T follicular helper cell (primary cell): ENCODE measurements around the gene NOL4L.
"Not testable (repeated sequence)": the region's sequence is repeated elsewhere in the genome, so short reads cannot be mapped to it uniquely, and the experiment has no call there.

ENCODE experiments used
- DNase-seq: peaks from one replicate; pipeline ENCODE4 v3.0.0-alpha.2; 2020; ENCODE audit warnings: low read depth

NOL4L gene

GRCh38 chr20:32510120-32510600, 75.0 kb downstream of the NOL4L start:
- DNase-seq = no peak

GRCh38 chr20:32509639-32510066, 75.5 kb downstream of the NOL4L start:
- DNase-seq = peak; percentile 40

GRCh38 chr20:32508775-32509119, 76.4 kb downstream of the NOL4L start:
- DNase-seq = no peak

GRCh38 chr20:32507998-32508774, 76.9 kb downstream of the NOL4L start:
- DNase-seq = no peak

- DNase-seq = no peak
Measured at GRCh38 chr20:32506721-32507120, 78.4 kb downstream of the NOL4L start.

GRCh38 chr20:32505723-32506473, 79.2 kb downstream of the NOL4L start:
- DNase-seq = no peak

- no peak for DNase-seq
Measured at GRCh38 chr20:32501709-32502108, 83.4 kb downstream of the NOL4L start.

- no peak for DNase-seq
Measured at GRCh38 chr20:32497589-32498224, 87.4 kb downstream of the NOL4L start.

- DNase-seq = no peak
Measured at GRCh38 chr20:32496811-32497533, 88.2 kb downstream of the NOL4L start.

- no peak for DNase-seq
Measured at GRCh38 chr20:32495949-32496348, 89.2 kb downstream of the NOL4L start.

GRCh38 chr20:32495217-32495565, 89.9 kb downstream of the NOL4L start:
- DNase-seq = no peak

- no peak for DNase-seq
Measured at GRCh38 chr20:32494483-32495216, 90.5 kb downstream of the NOL4L start.

- DNase-seq = no peak
Measured at GRCh38 chr20:32493356-32493755, 91.8 kb downstream of the NOL4L start.

GRCh38 chr20:32491764-32492151, 93.4 kb downstream of the NOL4L start:
- not testable (repeated sequence) for DNase-seq

- no peak for DNase-seq
Measured at GRCh38 chr20:32490942-32491763, 94.0 kb downstream of the NOL4L start.

GRCh38 chr20:32488066-32488838, 96.9 kb downstream of the NOL4L start:
- DNase-seq = no peak

- no peak for DNase-seq
Measured at GRCh38 chr20:32487381-32487780, 97.8 kb downstream of the NOL4L start.

- DNase-seq = no peak
Measured at GRCh38 chr20:32485770-32486478, 99.2 kb downstream of the NOL4L start.
